ENCODE measurements around the gene GAS7. TPM values are rescaled to one million over a fixed set of nuclear protein-coding genes. Genes with fewer than 3 reads are reported as not detected.

Gene GAS7
- total and polyA plus RNA-seq, 4 donors, result 9.0 to 112 (median 46.1) TPM

DNA sequence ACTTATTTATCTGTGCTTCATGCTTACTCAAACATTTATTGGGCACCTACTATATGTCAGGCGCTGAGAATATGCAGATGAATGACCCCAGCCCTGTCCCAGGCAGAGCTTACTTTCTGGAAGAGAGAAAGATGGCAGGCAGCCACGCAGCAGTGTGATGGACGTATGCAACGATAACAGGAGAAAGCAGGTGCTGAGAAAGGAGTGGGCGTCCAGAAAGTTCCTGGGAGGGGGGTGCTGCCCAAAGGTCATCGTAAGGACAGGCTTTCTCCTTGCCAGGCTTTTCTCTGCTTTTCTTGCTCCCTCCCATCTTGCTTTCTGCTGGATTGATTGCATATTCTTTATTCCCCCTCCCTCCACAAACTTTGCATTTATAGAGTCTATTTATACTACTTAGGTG lies 124.5 kb downstream of the GAS7 start:
- no peak for ATAC-seq (ENCODE audit: insufficient read depth, low FRiP score)

DNA sequence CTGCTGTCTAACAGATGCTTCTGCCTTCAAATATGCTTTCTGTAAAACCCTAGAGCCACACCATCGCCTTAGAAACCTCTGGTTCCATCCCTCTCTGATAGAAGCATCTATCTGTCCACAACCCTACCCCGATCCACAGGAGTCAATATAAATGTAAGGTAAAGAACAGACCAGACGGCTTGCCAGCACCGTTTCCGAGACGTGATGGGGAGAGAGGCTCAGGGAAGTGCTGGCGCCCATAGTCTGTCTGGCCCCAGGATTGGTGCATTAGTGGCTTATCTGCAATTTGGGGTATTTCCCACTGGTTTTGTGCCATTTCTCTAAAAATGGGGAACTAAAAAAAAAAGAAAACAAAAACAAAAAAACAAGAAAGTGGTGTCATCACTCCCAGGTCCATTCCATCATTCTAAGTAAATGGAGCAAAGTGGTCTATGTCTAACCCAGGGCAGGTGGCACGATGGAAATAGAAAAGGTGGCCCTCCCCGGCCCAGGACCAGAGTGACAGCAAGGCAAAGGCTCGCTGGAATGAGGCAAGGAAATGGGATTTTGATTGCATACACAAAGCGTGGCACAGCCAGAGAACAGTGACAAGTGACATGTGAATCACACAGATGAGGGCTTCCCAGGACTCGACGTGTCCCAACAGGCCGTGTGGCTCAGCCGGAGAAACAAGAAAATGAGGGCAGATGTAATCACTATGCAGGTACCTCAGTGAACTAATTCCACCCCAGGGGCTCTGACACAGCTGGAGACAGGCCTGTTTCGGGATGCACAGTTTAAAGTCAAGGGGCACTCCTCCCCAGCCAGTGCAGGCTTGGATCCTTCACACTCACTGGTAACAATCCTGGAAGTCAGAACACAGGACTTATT lies 125.6 kb downstream of the GAS7 start:
- peaks cover 3 to 10% (median 5%) of the 10 kb centered on the region in 5 donors for H3K4me1 ChIP-seq (ENCODE audit: control insufficient read depth in 5 of 5, insufficient read depth in 5 of 5, low read length in 5 of 5)
- 71 to 81% methylated on average over 16 of the region's 16 CpGs for WGBS, 2 donors
- no peak overlapping the region for H3K9ac ChIP-seq (ENCODE audit: insufficient read depth in 1 of 2, low read length in 2 of 2)
- H3K27ac ChIP-seq (ENCODE audit: low read depth in 1 of 2, low read length in 1 of 2), result no peak overlapping the region
- DNase-seq, result no peak
- no peaks in the 10 kb centered on the region for H3K27me3 ChIP-seq (ENCODE audit: control insufficient read depth in 3 of 3, insufficient read depth in 3 of 3, low read length in 2 of 3)
- peaks cover 0 to 3% (median 1%) of the 10 kb centered on the region in 4 donors for H3K9me3 ChIP-seq (ENCODE audit: control insufficient read depth in 4 of 4, insufficient read depth in 3 of 4, low read length in 3 of 4)
- TF ChIP-seq, protein P1, sequence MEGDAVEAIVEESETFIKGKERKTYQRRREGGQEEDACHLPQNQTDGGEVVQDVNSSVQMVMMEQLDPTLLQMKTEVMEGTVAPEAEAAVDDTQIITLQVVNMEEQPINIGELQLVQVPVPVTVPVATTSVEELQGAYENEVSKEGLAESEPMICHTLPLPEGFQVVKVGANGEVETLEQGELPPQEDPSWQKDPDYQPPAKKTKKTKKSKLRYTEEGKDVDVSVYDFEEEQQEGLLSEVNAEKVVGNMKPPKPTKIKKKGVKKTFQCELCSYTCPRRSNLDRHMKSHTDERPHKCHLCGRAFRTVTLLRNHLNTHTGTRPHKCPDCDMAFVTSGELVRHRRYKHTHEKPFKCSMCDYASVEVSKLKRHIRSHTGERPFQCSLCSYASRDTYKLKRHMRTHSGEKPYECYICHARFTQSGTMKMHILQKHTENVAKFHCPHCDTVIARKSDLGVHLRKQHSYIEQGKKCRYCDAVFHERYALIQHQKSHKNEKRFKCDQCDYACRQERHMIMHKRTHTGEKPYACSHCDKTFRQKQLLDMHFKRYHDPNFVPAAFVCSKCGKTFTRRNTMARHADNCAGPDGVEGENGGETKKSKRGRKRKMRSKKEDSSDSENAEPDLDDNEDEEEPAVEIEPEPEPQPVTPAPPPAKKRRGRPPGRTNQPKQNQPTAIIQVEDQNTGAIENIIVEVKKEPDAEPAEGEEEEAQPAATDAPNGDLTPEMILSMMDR (IDR thresholded peaks at IDR 0.05; ENCODE audit: control extremely low read depth, extremely low read depth), result no peak
- H3K4me3 ChIP-seq, result no peak overlapping the region
- H3K36me3 ChIP-seq (ENCODE audit: control insufficient read depth in 4 of 4, insufficient read depth in 4 of 4, low read length in 4 of 4), result no peaks in the 10 kb centered on the region
- ATAC-seq (ENCODE audit: insufficient read depth, low FRiP score), result no peak

More for the DNA sequence above, 124.5 kb downstream of the GAS7 start:
- DNase-seq, result no peak
- Histone ChIP-seq H3K9me3 (ENCODE audit: control insufficient read depth in 4 of 4, insufficient read depth in 3 of 4, low read length in 3 of 4) (peaks cover 0 to 5% (median 3%) of the 10 kb centered on the region in 4 donors), H3K27ac (ENCODE audit: low read depth in 1 of 2, low read length in 1 of 2) (no peak overlapping the region), H3K4me3 (no peak overlapping the region), H3K9ac (ENCODE audit: insufficient read depth in 1 of 2, low read length in 2 of 2) (no peak overlapping the region), H3K27me3 (ENCODE audit: control insufficient read depth in 3 of 3, insufficient read depth in 3 of 3, low read length in 2 of 3) (no peaks in the 10 kb centered on the region), H3K4me1 (ENCODE audit: control insufficient read depth in 5 of 5, insufficient read depth in 5 of 5, low read length in 5 of 5) (peaks cover 3 to 8% (median 5%) of the 10 kb centered on the region in 5 donors), H3K36me3 (ENCODE audit: control insufficient read depth in 4 of 4, insufficient read depth in 4 of 4, low read length in 4 of 4) (peaks cover 0 to 2% (median 0%) of the 10 kb centered on the region in 4 donors)
- TF ChIP-seq, protein P1 (IDR thresholded peaks at IDR 0.05; ENCODE audit: control extremely low read depth, extremely low read depth), result no peak
- WGBS, 2 donors, result 69 to 77% methylated on average over 6 of the region's 6 CpGs

DNA sequence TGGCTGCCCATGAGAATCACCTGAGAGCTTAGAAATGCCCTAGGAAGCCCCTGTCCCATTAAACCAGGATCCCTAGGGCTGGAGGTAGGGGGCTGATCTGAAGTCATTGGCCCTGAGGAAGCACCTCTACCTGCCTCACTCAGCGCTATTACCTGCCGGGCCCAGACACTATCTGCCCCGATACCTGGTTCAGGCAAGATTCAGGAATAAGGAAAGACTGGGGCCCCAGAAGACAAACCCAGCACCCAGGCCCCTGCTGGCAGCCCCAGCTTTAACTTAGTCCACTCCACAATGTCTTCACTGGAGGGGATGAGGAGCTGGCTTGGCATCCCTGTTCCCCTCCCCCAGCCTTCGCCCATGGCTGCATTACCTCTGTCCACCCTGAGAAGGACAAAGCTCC lies 126.3 kb downstream of the GAS7 start:
- DNase-seq, result no peak
- TF ChIP-seq, protein P1 (IDR thresholded peaks at IDR 0.05; ENCODE audit: control extremely low read depth, extremely low read depth), result no peak
- peaks cover 3 to 10% (median 5%) of the 10 kb centered on the region in 5 donors for H3K4me1 ChIP-seq (ENCODE audit: control insufficient read depth in 5 of 5, insufficient read depth in 5 of 5, low read length in 5 of 5)
- H3K27me3 ChIP-seq (ENCODE audit: control insufficient read depth in 3 of 3, insufficient read depth in 3 of 3, low read length in 2 of 3), result no peaks in the 10 kb centered on the region
- WGBS, 2 donors, result 98 to 99% methylated on average over 4 of the region's 4 CpGs
- no peak overlapping the region for H3K4me3 ChIP-seq
- ATAC-seq (ENCODE audit: insufficient read depth, low FRiP score), result no peak
- no peak overlapping the region for H3K27ac ChIP-seq (ENCODE audit: low read depth in 1 of 2, low read length in 1 of 2)
- H3K9me3 ChIP-seq (ENCODE audit: control insufficient read depth in 4 of 4, insufficient read depth in 3 of 4, low read length in 3 of 4), result no peaks in the 10 kb centered on the region
- no peak overlapping the region for H3K9ac ChIP-seq (ENCODE audit: insufficient read depth in 1 of 2, low read length in 2 of 2)
- H3K36me3 ChIP-seq (ENCODE audit: control insufficient read depth in 4 of 4, insufficient read depth in 4 of 4, low read length in 4 of 4), result no peaks in the 10 kb centered on the region
